Small intestine (tissue), 7 donors: ENCODE results near the gene ZNF664. TPM values are rescaled to one million over a fixed set of nuclear protein-coding genes. Genes with fewer than 3 reads are reported as not detected.

Experiments
- DNase-seq, 2 donors: peaks; one replicate each; pipeline versions ENCODE4 v3.0.0 to v3.0.0-alpha.2; 2013
- FAIRE-seq: peaks from 2 replicates; lab custom pipeline; 2012; peaks lifted over from hg19 to GRCh38; lab: Jason Lieb, UNC
- H3K27ac ChIP-seq, 3 donors: one replicate each; pipeline ENCODE4 v1.5.1; 2013; ENCODE audit warnings: low read length in 2 of 3, mild to moderate bottlenecking in 2 of 3, control low read depth in 1 of 3, inconsistent platforms in 1 of 3, low read depth in 1 of 3, moderate library complexity in 1 of 3
- H3K27me3 ChIP-seq, 3 donors: one replicate each; pipeline ENCODE4 v1.6.1; 2013; ENCODE audit warnings: low read length in 3 of 3, inconsistent platforms in 1 of 3; ENCODE audit not compliant: control insufficient read depth in 3 of 3, insufficient read depth in 3 of 3
- H3K36me3 ChIP-seq, 3 donors: one replicate each; pipeline ENCODE4 v1.6.1; 2013; ENCODE audit warnings: low read length in 3 of 3, inconsistent platforms in 1 of 3, low read depth in 1 of 3, mild to moderate bottlenecking in 1 of 3, moderate library complexity in 1 of 3; ENCODE audit not compliant: control insufficient read depth in 3 of 3, insufficient read depth in 2 of 3
- H3K4me1 ChIP-seq, 3 donors: one replicate each; pipeline ENCODE4 v1.6.1; 2013; ENCODE audit warnings: low read length in 2 of 3, inconsistent platforms in 1 of 3, low read depth in 1 of 3, mild to moderate bottlenecking in 1 of 3, moderate library complexity in 1 of 3; ENCODE audit not compliant: control insufficient read depth in 3 of 3, insufficient read depth in 2 of 3
- H3K4me3 ChIP-seq, 3 donors: one replicate each; pipeline ENCODE4 v1.5.1; 2013; ENCODE audit warnings: low read length in 3 of 3, control low read depth in 1 of 3, inconsistent platforms in 1 of 3, low read depth in 1 of 3, mild to moderate bottlenecking in 1 of 3, moderate library complexity in 1 of 3
- H3K9me3 ChIP-seq, 2 donors: one replicate each; pipeline ENCODE4 v1.6.1; 2013; ENCODE audit warnings: low read depth in 1 of 2, low read length in 1 of 2; ENCODE audit not compliant: control insufficient read depth in 2 of 2, insufficient read depth in 1 of 2
- WGBS, 3 donors: extraction: QIAGEN DNeasy Blood & Tissue Kit; methylation state at CpG; one replicate each; pipeline ENCODE4 v1.1.7; 2013; 5-methylcytosine and 5-hydroxymethylcytosine counted together
- polyA plus RNA-seq, 4 donors: library from polyadenylated mRNA; stranded (reverse) in 3 of 4; unstranded in 1 of 4; fragments of 200-250 nt in 3 of 4; fragments of 120-200 nt in 1 of 4; gene quantifications; one replicate each; pipeline versions ENCODE4 v1.2.1 to v1.2.3, GENCODE V29; 2013
- donor health status: healthy with polysubstance abuse.
- donor health status: control.
- donor health status: control.
- donor health status: Bipolar disorder and iron deficiency.
- donor health status: healthy.

The ZNF664 gene
- polyA plus RNA-seq, 4 donors: 59.9 to 147 (median 92.4) TPM

- H3K4me1 ChIP-seq: peaks cover 0 to 26% (median 0%) of the 10 kb centered on the region in 3 donors
- no peaks in the 10 kb centered on the region for H3K9me3 ChIP-seq
- FAIRE-seq (no peak), DNase-seq (peak; percentile 42 to 70)
- no peak overlapping the region for H3K4me3 ChIP-seq
- H3K27ac ChIP-seq: peak overlapping the region in 1 of 3 donors; percentile 73
- WGBS, 3 donors: 83 to 84% (median 84%) methylated on average over 13 of the region's 13 CpGs
- no peaks in the 10 kb centered on the region for H3K27me3 ChIP-seq
- peaks cover 14 to 22% (median 18%) of the 10 kb centered on the region in 3 donors for H3K36me3 ChIP-seq
Measured at GRCh38 chr12:124015494-124016461, 42.8 kb downstream of the ZNF664 start.

- Histone ChIP-seq H3K27ac (no peak overlapping the region), H3K4me1 (peaks cover 0 to 19% (median 0%) of the 10 kb centered on the region in 3 donors), H3K4me3 (no peak overlapping the region), H3K27me3 (no peaks in the 10 kb centered on the region), H3K9me3 (peaks cover 0 to 2% of the 10 kb centered on the region in 2 donors), H3K36me3 (peaks cover 9 to 18% (median 17%) of the 10 kb centered on the region in 3 donors)
- WGBS, 3 donors: 91 to 95% (median 94%) methylated on average over 2 of the region's 2 CpGs
- FAIRE-seq (no peak), DNase-seq (no peak)
Measured at GRCh38 chr12:124017064-124017463, 44.0 kb downstream of the ZNF664 start.

- H3K4me1 ChIP-seq: peaks cover 0 to 15% (median 0%) of the 10 kb centered on the region in 3 donors
- FAIRE-seq (no peak), DNase-seq (no peak)
- no peak overlapping the region for H3K4me3 ChIP-seq
- H3K36me3 ChIP-seq: peaks cover 2 to 10% (median 9%) of the 10 kb centered on the region in 3 donors
- 78 to 83% (median 81%) methylated on average over 2 of the region's 2 CpGs for WGBS, 3 donors
- H3K27me3 ChIP-seq: no peaks in the 10 kb centered on the region
- H3K9me3 ChIP-seq: peaks cover 0 to 3% of the 10 kb centered on the region in 2 donors
- no peak overlapping the region for H3K27ac ChIP-seq
Measured at GRCh38 chr12:124018539-124018938, 45.5 kb downstream of the ZNF664 start.

GRCh38 chr12:124019115-124019514, 46.1 kb downstream of the ZNF664 start:
- H3K36me3 ChIP-seq: peaks cover 2 to 9% (median 5%) of the 10 kb centered on the region in 3 donors
- H3K9me3 ChIP-seq: peaks cover 0 to 3% of the 10 kb centered on the region in 2 donors
- peaks cover 0 to 15% (median 0%) of the 10 kb centered on the region in 3 donors for H3K4me1 ChIP-seq
- H3K27ac ChIP-seq: no peak overlapping the region
- no peak overlapping the region for H3K4me3 ChIP-seq
- H3K27me3 ChIP-seq: no peaks in the 10 kb centered on the region
- FAIRE-seq (no peak), DNase-seq (no peak)

GRCh38 chr12:124020514-124020949, 47.5 kb downstream of the ZNF664 start:
- H3K27ac ChIP-seq: no peak overlapping the region
- FAIRE-seq (no peak), DNase-seq (no peak)
- peaks cover 0 to 3% of the 10 kb centered on the region in 2 donors for H3K9me3 ChIP-seq
- H3K36me3 ChIP-seq: peaks cover 0 to 10% (median 2%) of the 10 kb centered on the region in 3 donors
- H3K4me1 ChIP-seq: peaks cover 0 to 9% (median 0%) of the 10 kb centered on the region in 3 donors
- 74 to 92% (median 88%) methylated on average over 2 of the region's 2 CpGs for WGBS, 3 donors
- no peaks in the 10 kb centered on the region for H3K27me3 ChIP-seq
- no peak overlapping the region for H3K4me3 ChIP-seq

- Histone ChIP-seq H3K36me3 (peaks cover 0 to 6% (median 0%) of the 10 kb centered on the region in 3 donors), H3K27me3 (no peaks in the 10 kb centered on the region), H3K4me1 (peaks cover 0 to 5% (median 0%) of the 10 kb centered on the region in 3 donors), H3K27ac (no peak overlapping the region), H3K9me3 (peaks cover 0 to 3% of the 10 kb centered on the region in 2 donors), H3K4me3 (no peak overlapping the region)
- DNase-seq (no peak), FAIRE-seq (no peak)
- 73 to 83% (median 80%) methylated on average over 3 of the region's 3 CpGs for WGBS, 3 donors
Measured at GRCh38 chr12:124021007-124021406, 48.0 kb downstream of the ZNF664 start.

GRCh38 chr12:124022161-124022560, 49.1 kb downstream of the ZNF664 start:
- FAIRE-seq (no peak), DNase-seq (no peak)
- peaks cover 0 to 9% (median 0%) of the 10 kb centered on the region in 3 donors for H3K36me3 ChIP-seq
- no peak overlapping the region for H3K27ac ChIP-seq
- WGBS, 3 donors: 93 to 95% (median 93%) methylated on average over 3 of the region's 3 CpGs
- no peak overlapping the region for H3K4me3 ChIP-seq
- H3K27me3 ChIP-seq: no peaks in the 10 kb centered on the region
- peaks cover 0 to 3% of the 10 kb centered on the region in 2 donors for H3K9me3 ChIP-seq
- no peaks in the 10 kb centered on the region for H3K4me1 ChIP-seq

GRCh38 chr12:124024263-124024678, 51.3 kb downstream of the ZNF664 start:
- H3K27ac ChIP-seq: no peak overlapping the region
- WGBS, 3 donors: 76 to 82% (median 79%) methylated on average over 8 of the region's 8 CpGs
- H3K36me3 ChIP-seq: peaks cover 0 to 9% (median 0%) of the 10 kb centered on the region in 3 donors
- FAIRE-seq (no peak), DNase-seq (no peak)
- H3K9me3 ChIP-seq: peaks cover 0 to 3% of the 10 kb centered on the region in 2 donors
- H3K4me1 ChIP-seq: no peaks in the 10 kb centered on the region
- H3K4me3 ChIP-seq: no peak overlapping the region
- H3K27me3 ChIP-seq: no peaks in the 10 kb centered on the region
